NCI-H187 (cell line): ENCODE measurements around the gene MT1E.
"Not testable (repeated sequence)": the region's sequence is repeated elsewhere in the genome, so short reads cannot be mapped to it uniquely, and the experiment has no call there.

Experiments
- DNase-seq, 2 experiments: peaks; one replicate each; lab custom pipeline; 2025; lab: John Stamatoyannopoulos, UW

Gene MT1E

DNA sequence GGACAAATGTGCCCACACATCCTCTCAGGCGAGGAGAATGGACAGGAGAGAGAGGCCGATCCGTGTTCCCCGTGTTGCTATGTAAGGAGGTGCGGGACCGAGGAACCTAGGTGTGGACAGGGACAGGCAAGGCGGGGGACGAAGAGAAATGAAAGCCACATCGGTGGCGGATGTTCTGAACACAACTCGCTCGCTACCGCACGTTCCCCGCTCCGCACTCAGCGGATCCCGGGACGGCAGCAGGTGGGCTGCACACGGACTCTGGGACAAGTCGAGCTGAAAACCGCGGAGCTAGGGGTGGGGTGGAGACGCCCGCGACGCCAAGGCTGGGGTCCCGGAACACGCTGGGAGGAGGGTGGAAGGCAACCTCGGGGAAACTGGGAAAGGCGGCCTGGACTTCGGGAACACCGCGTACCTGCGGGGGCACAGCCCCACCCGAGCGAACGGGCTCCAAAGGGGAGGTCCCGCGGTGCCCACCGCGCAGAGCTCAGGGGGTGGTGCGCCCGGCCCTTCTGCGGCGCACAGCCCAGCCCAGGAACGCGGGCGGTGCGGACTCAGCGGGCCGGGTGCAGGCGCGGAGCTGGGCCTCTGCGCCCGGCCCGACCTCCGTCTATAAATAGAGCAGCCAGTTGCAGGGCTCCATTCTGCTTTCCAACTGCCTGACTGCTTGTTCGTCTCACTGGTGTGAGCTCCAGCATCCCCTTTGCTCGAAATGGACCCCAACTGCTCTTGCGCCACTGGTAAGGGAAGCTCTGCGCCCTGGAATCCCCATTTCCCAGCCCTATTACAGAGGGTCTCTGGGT lies at the start of gene MT1E:
Gene MT1E (plus strand): TSS at position 642 of the 803 bp plus-strand sequence. CDS start 71 bp downstream, at position 713.
- no peak for DNase-seq

DNA sequence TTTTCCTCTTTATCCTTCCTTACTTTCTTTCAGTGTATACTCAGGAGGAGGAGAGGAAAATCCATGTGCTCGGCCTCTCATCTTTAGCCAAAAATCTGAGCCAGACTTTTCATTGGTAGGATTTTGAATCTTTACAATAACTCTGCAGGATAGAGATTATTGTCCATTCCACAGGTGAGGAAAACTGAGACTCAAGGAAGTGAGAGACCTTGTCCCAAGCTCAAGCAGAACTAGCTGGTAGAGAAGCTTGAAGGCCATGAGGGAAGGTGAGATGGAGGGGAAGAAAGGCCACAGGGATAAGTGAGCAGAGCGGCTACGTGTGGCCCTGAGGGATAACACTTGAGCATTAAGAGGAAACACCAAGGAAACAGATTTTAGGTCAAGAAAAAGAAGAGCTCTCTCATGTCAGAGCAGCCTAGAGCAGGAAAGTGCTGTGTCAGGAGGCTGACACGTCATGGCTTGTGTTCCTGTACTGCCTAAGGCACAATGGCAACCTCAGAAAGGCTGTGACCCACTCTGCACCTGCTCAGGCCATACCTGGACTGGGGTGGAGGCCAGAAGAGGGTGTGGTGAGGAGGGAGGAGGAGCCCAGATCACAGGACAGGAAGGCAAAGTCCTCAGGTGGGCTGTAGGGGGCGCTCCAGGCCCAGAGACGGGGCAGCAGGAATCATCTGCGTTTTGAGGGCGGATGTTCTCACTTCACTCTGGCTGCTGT lies 48.8 kb upstream of the MT1E start:
- DNase-seq, result peak in 1 of 2 experiments; percentile 20

DNA sequence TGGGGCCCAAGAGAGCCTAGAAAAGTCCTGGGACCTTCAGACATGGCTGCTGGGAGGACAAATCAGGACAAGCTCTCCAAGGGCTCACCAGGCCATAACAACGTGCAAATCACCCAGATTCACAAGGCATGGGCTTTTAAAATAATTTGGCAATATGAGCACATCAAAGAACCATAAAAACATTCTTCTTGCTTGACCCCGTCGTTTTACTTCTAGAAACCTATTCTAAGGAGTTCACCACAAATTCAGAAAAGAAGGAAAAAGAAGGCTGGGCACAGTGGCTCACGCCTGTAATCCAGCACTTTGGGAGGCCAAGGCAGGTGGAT lies 48.3 kb upstream of the MT1E start:
- no peak for DNase-seq

DNA sequence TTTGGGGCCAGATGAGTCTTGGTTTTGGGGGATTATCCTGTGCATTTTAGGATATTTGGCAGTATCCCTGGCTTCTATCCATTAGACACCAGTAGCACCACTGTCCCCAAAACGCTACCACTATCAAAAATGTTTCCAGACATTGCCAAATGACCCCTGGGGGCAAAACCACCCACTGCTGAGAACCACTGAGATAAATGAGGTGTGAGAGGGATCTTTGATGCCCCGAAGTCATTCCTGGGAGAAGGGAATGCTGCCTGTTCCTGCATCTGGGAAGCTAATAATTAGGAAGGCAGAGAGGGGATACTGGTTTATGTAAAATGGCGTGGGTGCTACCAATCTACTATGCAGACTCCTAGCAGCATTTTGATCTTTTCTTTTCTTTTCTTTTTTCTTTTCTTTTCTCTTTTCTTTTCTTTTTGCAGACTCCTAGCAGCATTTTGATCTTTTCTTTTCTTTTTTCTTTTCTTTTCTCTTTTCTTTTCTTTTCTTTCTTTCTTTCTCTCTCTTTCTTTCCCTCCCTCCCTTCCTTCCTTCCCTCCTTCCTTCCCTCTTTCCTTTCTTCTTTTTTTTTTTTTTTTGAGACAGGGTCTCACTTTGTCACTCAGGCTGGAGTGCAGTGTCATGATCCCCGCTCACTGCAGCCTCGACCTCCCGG lies 45.1 kb upstream of the MT1E start:
- no peak for DNase-seq

DNA sequence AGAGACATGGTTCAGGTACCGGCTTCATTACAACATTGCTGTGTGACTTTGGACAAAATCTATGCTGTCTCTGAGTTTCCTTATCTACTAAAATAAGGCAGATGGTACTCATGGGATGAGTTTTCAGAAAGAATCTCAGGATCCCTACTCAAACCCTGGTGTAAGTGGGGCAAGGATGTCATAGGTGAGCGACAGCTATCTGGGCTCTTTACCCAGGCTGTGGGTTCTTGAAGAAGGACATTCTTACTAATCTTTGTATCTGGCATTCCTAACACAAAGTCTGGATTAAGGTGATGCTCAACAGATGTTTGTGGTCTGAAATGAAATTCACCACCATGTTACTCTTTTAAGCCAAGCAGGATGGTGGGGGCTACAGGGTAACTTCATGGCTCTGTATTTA lies 42.7 kb upstream of the MT1E start:
- DNase-seq, result not testable (repeated sequence)

DNA sequence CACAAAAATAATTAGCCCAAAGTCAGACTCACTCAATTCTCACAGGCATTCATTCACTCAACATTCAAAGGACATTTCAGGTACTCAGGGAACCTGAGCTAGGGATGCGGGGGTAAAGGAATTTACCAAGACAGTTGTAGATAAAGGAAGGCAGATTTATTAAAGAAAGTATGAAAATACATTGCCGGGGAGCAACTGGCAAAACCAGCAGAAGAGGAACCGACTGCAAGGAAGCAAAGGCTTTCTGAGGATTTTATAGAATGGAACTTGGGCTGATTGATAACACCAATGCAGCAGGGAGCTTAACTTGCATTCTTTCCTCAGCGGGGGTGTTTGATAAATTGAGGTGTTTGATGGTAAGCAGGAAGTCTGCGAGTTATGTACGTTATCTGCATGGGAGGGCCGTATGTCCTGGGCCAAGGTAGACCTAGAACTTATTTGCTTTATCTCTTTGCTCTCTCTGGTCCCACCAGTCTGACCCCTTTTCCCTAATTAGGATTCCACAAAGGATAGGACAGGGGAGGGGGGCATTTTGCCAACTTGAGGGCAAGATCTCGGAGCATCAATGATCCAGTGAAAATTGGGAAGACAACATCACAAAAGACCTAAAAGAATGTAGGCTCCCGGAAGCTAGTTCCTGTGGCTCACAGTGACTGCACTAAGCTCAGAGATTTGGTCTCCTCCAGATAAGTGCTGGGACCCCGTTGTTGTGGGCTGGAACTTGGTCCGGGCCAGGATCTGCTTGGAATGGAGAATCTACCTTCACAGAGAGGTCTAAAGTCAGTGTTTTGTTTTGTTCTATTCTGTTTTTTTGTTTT lies 42.0 kb upstream of the MT1E start:
- no peak for DNase-seq

DNA sequence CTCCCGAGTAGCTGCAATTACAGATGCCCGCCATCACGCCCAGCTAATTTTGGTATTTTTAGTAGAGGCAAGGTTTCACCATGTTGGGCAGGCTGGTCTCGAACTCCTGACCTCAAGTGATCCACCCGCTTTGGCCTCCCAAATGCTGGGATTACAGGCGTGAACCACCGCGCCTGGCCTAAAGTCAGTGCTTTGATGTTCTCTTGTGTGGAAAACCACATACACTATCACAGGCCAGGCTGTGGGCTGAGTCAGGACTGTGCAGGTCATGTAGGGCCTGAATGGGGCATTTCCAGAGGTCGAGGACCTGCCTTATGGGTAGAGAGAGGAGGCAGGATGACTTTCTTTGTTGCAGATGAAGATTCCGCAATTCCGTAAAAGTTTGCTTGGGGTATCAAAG lies 41.3 kb upstream of the MT1E start:
- DNase-seq, result no peak

DNA sequence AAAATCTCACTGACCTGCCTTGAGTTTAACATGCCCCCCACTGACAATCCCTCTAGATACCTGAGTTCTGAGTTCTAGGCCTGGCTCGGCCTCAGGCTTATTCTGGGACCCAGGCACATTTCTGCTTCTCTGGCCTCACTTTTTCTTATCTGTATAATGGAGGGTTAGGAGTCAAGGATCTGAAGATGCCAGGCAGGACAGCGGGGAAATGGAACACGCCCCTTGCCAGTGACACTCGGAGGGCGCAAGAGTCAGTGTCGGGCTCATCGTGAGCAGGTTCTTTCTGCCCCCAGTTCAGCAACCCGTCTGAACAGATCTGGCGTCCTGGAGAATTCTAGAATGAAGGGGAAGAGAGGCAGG lies 36.8 kb upstream of the MT1E start:
- DNase-seq, result no peak

DNA sequence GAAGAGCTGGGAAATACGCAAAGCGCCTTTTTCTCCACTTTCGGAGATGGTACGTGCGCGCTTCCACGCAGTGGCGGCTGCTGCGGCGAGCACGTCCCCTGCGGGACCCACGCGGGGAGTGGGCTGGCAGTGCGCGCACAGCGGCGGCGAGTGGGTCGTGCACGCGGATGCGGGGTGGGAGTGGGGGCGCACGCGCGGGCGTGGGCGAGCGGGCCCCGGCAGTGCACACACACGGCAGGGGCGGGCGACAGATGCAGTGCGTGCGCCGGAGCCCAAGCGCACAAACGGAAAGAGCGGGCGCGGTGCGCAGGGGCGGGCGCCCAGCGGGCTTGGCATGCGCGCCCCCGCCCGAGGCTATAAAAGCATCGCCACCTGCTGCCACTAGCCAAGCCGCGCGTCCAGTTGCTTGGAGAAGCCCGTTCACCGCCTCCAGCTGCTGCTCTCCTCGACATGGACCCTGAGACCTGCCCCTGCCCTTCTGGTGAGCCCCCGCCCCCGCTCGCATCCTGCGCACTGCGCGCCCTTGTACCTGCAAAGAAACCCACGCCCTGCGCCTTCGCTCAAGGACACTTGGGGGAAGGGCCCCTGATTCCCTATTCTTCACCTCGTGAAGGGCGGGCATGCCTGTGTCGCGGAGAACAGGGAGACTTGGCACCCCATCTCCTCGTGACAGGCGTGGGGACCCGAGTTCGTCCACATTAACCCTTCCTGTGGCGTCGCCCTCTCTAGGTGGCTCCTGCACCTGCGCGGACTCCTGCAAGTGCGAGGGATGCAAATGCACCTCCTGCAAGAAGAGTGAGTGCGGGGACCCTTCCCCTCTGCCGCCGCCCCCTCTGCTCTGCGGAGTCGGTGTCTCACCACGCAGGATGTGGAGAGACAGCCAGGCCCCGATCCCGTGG lies 36.2 kb upstream of the MT1E start, which contains the start of gene MT3:
Gene MT3 (plus strand): TSS at position 388 of the 899 bp plus-strand sequence. CDS start 63 bp downstream, at position 451.
- no peak for DNase-seq

DNA sequence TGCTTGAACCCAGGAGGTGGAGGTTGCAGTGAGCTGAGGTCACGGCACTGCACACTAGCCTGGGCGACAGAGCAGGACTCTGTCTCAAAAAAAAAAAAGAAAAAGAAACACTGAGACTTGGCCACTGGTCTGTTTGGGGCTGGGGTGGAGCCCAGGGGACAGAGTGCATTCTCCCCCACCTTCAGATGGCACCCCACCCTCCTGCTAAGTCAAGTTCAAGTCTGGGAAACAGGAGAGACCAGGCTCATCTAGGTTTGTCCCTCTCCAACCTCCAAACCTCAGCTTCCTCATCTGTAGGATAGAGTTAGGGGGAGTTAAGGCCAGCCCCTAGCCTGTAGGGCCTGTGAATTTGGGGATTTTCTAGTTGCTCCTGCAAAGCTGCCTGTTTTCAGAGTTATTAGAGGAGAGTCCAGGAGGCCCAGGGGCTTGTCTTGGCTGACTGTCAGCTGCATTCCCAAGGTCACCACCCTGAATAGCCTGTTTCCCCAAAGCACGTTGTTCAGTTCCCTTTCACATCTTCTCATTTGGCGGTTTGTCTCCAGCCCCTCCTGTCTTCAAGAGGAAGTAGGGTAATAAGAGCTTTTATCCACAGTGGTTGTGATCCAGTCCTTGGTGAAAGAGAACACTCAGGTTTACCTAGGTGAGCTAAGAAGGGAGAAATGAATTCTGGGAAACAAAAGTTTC lies 34.1 kb upstream of the MT1E start:
- no peak for DNase-seq

DNA sequence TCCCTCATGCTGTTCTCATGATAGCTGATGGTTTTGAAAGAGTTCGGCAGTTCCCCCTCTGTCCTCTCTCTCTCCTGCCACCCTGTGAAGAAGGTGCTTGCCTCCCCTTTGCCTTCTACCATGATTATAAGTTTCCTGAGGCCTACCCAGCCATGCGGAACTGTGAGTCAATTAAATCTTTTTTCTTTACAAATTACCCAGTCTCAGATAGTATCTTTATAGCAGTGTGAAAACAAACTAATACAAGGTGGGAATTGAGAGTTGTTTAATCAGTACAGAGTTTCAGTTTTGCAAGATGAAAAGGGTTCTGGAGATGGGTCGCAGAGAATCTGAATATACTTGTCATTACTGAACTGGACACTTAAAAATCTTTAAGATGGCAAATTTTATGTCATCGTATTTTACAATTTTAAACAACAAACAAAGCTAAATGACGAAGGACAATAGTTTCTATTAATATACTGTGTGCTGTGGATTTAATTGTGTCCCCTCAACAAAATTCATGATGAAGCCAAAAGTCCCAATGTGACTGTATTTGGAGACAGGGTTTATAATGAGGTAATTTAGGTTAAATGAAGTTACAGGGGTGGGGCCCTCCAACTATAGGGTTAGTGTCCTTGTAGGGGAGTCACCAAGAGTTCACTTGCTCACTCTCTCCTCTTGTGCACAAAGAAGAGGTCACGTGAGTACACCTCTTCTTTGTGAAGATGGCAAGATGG lies 31.8 kb upstream of the MT1E start:
- DNase-seq, result no peak

DNA sequence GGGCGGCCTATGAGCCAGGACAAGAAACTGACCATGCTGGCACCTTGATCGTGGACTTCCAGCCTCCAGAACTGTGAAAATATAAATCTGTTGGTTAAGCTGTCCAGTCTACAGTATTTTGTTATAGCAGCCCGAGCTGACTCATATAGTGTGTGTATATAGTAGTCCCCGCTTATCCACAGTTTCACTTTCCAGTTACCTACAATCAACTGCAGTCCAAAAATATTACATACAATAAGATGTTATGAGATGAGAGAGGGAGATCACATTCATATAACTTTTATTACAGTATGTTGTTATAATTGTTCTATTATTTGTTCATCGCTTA lies 31.3 kb upstream of the MT1E start:
- DNase-seq, result no peak

DNA sequence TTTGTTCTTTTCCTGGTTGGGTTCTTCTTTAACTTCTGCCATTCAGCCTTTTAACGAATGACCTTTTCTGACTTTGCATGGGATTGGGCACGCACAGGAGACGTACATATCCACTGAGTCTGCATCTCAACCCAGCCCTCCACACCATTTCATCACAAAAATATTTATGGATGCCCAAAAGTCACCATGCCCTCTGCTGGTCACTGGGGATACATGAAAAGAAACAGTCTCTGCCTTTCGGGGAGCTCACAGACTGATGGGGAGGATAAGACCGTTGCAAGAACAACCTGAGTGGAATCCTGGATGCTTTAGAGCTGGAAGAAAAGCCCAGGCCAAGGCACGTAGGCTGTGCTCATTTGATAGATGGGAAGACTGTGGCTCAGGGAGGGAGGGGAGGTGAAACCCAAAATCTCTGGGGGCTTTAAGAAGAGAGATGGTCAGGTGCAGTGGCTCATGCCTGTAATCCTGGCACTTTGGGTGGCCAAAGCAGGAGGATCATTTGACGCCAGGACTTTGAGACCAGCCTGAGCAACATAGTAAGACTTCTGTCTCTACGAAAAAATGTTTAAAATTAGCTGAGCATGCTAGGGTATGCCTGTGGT lies 25.1 kb upstream of the MT1E start:
- DNase-seq, result no peak

DNA sequence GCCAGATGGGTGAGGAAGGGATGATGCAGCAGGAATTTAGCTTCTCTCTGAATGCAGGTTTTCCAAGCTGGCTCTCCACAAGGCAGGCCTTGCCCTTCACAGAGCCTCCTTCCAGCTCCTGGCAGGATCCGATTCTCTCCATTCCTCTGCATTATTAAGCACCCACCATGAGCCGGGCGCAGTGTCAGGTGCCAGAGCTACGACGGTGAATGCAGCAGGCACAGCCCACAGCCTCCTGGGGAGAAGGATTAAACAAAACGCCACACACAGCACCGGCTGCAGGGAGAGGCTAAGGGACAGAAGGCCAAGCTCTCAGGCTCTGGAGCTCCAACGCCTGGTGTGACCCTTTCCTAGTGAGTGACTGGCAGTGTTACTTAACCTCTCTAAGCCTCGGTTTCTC lies 24.3 kb upstream of the MT1E start:
- DNase-seq, result no peak

DNA sequence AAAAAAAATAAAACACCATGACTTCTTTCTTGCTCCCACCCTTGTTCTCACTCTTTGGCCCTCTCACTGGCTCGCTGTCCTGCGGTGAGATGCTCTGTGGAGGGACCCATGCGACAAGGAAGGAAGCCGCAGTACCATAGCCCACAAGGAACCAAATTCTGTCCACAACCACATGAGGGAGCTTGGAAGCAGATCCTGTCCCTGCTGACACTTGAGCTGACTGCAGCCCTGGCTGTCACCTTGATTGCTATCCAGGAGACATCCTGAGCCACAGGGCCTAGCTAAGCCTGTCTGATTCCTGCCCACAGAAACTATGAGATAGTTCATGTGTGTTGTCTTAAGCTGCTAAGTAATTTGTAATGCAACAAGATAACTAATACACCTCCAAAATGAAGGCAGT lies 22.0 kb upstream of the MT1E start:
- DNase-seq, result no peak

DNA sequence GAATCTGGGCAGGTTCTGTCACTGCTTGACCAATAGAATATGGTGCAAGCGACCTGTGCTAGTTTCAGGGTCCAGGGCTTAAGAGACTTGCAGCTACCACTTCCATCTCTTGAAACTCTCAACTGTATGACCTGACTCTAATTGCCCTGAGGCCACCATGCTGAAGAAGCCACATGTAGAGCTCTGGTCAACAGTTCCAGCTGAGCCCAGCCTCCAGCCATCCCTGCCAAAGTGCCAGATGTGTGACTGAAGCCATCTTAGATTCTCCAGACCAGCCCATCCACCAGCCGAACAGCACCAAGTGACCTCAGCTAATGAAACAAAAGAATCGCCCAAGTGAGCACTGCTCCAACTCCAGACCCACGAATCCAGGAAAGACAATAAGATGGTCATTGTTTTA lies 20.6 kb upstream of the MT1E start:
- no peak for DNase-seq

DNA sequence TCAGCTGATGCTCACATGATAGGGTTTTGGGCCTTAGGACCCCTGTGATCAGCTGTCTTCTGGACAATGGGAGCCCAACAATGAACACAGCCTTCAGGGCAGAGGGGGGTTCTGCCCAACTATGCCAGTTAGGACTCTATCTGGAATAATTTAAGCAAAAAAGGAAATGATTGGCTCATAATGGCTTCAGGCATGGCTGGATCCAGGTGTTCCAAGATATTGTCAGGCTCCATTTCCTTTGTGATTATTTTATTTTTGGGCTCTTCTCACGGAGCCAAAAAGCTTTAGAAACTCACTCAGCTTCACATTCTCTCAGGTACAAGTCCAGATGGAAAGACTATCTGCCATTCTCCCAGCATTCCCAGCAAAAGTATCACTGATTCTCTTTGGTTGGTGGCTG lies 20.1 kb upstream of the MT1E start:
- no peak for DNase-seq

DNA sequence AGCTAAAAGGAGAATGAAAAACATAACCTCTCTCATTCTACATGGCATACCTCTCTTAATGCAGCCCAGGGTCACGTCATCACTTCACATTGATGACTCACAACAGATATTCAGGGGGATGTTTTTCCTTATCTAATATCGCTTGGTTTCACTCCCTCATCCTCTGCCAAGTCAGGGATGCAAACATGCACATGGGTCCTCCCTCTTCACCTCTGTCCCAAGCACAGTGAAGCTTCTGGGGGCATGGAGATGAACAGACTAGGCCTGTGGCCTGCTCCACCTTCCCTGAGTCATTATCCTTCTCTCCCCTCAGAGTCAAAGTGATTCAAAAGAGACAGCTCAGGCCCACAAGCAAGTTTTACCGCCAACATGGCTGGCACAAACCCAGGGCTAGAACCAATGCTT lies 19.5 kb upstream of the MT1E start:
- DNase-seq, result no peak

DNA sequence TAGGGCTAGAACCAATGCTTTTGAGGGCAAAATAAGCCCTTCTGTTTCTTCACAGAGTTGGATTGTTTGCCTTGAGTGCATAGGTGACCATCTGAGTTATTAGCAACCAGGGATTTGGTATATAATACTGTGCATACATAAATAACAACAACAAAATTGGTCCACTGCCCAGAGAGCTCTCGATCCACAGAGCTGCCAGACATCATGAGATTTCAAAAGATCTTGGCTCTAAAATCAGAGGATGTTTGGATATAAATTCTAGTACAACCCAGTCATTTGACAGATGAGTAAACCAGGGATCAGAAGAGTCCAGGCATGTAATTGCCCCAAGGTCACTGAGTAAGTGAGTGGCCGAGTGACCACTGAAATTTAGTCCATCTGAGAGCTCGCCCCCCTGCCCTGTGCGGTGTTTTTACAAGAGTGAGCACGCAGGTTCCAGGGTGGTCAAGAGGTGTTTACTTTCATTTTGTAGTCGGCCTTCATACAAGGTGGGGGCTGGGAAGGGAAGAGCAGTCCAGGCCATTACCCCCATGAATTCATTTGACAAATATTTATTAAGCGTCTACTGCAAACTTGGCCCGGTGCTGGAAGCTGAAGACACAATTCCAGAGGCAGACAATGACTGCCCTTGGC lies 19.0 kb upstream of the MT1E start:
- no peak for DNase-seq
